GM12878 (cell line): ENCODE measurements around the gene PLEKHM3.

ENCODE experiments used
- RAD51 ChIP-seq: fragments of 450-650 bp; IDR thresholded peaks from 2 replicates; pipeline ENCODE4 v1.6.1; 2016; ENCODE audit warnings: moderate library complexity, mild to moderate bottlenecking, inconsistent platforms
- STAT1 ChIP-seq: fragments of 450-650 bp; conservative IDR thresholded peaks from 2 replicates; pipeline ENCODE4 v1.6.1; 2014; ENCODE audit warnings: antibody characterized with exemption, mild to moderate bottlenecking

GRCh38 chr2:207991944-207992343, 33.4 kb downstream of the PLEKHM3 start:
- TF ChIP-seq RAD51: no peak
- TF ChIP-seq STAT1: no peak
